Caco-2 (cell line): ENCODE data around the gene TRIM6. TPM values are rescaled to one million over a fixed set of nuclear protein-coding genes. Genes with fewer than 3 reads are reported as not detected.

Source experiments
- BruUV-seq: library from RNA; stranded (reverse); fragments of 400-500 nt; replicated peaks from 2 replicates; lab custom pipeline; 2021; lab: Mats Ljungman, UMichigan
- CTCF ChIA-PET: fragments of 300-600 bp; sonication (Branson Sonifier 250); formaldehyde crosslinking; loops from one replicate; lab custom pipeline; 2022; ENCODE audit warnings: antibody characterized with exemption; lab: Charles Lee
- POLR2A ChIA-PET: fragments of 300-600 bp; sonication (Branson Sonifier 250); formaldehyde crosslinking; loops from one replicate; lab custom pipeline; 2022; ENCODE audit warnings: antibody characterized with exemption; lab: Charles Lee
- DNase-seq, 2 experiments: peaks; one replicate each; pipeline versions ENCODE4 v3.0.0 to v3.0.0-alpha.2; 2020 to 2022
- H3K27me3 ChIP-seq: replicated peaks from 2 replicates; pipeline ENCODE4 v1.6.0; 2011; ENCODE audit warnings: low read length; ENCODE audit not compliant: control insufficient read depth, insufficient read depth
- H3K36me3 ChIP-seq: 2 replicates; pipeline ENCODE4 v1.5.1; 2011; ENCODE audit warnings: low read length; ENCODE audit not compliant: control insufficient read depth, insufficient read depth
- H3K4me1 ChIP-seq: fragments of 250-450 bp; sonication (Bioruptor Pico); 2 replicates; pipeline ENCODE4 v1.5.1; 2020; ENCODE audit warnings: mild to moderate bottlenecking
- H3K4me3 ChIP-seq: 2 replicates; pipeline ENCODE4 v1.5.1; 2011; ENCODE audit warnings: low read depth, mild to moderate bottlenecking, control low read depth, low read length
- H3K9me3 ChIP-seq: fragments of 250-450 bp; sonication (Bioruptor Pico); 2 replicates; pipeline ENCODE4 v1.5.1; 2020; ENCODE audit warnings: mild to moderate bottlenecking, moderate library complexity
- H3K27ac Mint-ChIP-seq: one replicate; pipeline ENCODE4 v1.8.0; 2022; ENCODE audit warnings: mixed read lengths; ENCODE audit not compliant: unreplicated experiment
- H3K27me3 Mint-ChIP-seq: one replicate; pipeline ENCODE4 v1.8.0; 2022; ENCODE audit warnings: mixed read lengths; ENCODE audit not compliant: insufficient read depth, unreplicated experiment
- H3K36me3 Mint-ChIP-seq: one replicate; pipeline ENCODE4 v1.8.0; 2022; ENCODE audit warnings: mild to moderate bottlenecking, mixed read lengths; ENCODE audit not compliant: insufficient read depth, unreplicated experiment
- H3K4me1 Mint-ChIP-seq: one replicate; pipeline ENCODE4 v1.8.0; 2022; ENCODE audit warnings: low read depth, mixed read lengths; ENCODE audit not compliant: unreplicated experiment
- H3K4me3 Mint-ChIP-seq: one replicate; pipeline ENCODE4 v1.8.0; 2022; ENCODE audit warnings: mild to moderate bottlenecking, moderate library complexity, mixed read lengths; ENCODE audit not compliant: unreplicated experiment
- H3K9me3 Mint-ChIP-seq: one replicate; pipeline ENCODE4 v1.8.0; 2022; ENCODE audit warnings: mixed read lengths; ENCODE audit not compliant: unreplicated experiment
- CTCF ChIP-seq, 2 experiments: fragments of 200-600 bp in 1 of 2; IDR thresholded peaks; 1 replicate in 1 of 2; 2 replicates in 1 of 2; pipeline versions ENCODE4 v1.5.1 to v1.8.0; 2011 to 2022; ENCODE audit warnings: antibody characterized with exemption in 1 of 2, control low read depth in 1 of 2, inconsistent platforms in 1 of 2, low read depth in 1 of 2, low read length in 1 of 2, mild to moderate bottlenecking in 1 of 2, moderate library complexity in 1 of 2; ENCODE audit not compliant: insufficient read depth in 1 of 2, severe bottlenecking in 1 of 2, unreplicated experiment in 1 of 2
- intact Hi-C: fragments of 100-400 bp; cut with micrococcal nuclease; formaldehyde crosslinking; loops from one replicate; pipeline ENCODE4 v1.10.0; 2022; ENCODE audit not compliant: unreplicated experiment
- total RNA-seq: library from RNA; stranded (reverse); gene quantifications from 2 replicates; pipeline ENCODE4 v1.2.3, GENCODE V29; 2022

TRIM6 gene
- total RNA-seq, 1 experiment from 2014 or later, result 0.43 TPM

DNA sequence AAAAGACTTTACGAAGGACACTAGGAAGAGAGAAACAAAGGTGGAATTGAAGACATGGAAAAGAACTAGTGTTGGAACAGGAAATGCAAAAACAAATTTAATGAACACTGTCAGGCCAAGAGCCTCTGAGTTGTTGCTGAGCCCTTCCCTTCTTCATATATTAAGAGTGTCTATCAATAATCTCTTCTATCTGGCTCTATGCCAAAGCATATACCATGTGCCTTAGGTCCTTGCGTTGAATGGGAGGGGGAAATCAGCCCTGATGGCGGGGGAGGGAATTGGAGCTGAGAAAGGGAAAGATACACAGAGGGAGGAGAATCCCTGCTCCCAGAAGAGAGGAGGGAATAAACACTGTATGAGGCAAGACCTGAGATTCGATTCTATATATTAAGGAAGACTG is 21.3 kb upstream of the TRIM6 start:
- no peaks in the 10 kb centered on the region for H3K4me1 Mint-ChIP-seq
- no peak overlapping the region for H3K27ac Mint-ChIP-seq
- no TSS peak for BruUV-seq

GRCh38 chr11:5577101-5577500 is 19.3 kb upstream of the TRIM6 start:
- POLR2A ChIA-PET, result no interaction called here

More for the DNA sequence above, 21.3 kb upstream of the TRIM6 start:
- H3K9me3 ChIP-seq, result no peaks in the 10 kb centered on the region; the same call in 1 of the 2 replicates
- no peaks in the 10 kb centered on the region for H3K4me1 ChIP-seq
- no peaks in the 10 kb centered on the region for H3K36me3 Mint-ChIP-seq
- intact Hi-C loops, result no loop called here
- H3K4me3 Mint-ChIP-seq, result no peak overlapping the region
- ChIA-PET CTCF (no interaction called here), POLR2A (no interaction called here)
- H3K4me3 ChIP-seq, result no peak overlapping the region
- H3K27me3 ChIP-seq, result no peaks in the 10 kb centered on the region
- H3K27me3 Mint-ChIP-seq, result peaks cover 7% of the 10 kb centered on the region
- DNase-seq, result no peak
- no peak for TF ChIP-seq CTCF (IDR thresholded peaks at IDR 0.05; ENCODE audit: insufficient read depth in 1 of 2, low read depth in 1 of 2, low read length in 1 of 2, severe bottlenecking in 1 of 2, unreplicated experiment in 1 of 2)
- no peaks in the 10 kb centered on the region for H3K36me3 ChIP-seq
- no peaks in the 10 kb centered on the region for H3K9me3 Mint-ChIP-seq

DNA sequence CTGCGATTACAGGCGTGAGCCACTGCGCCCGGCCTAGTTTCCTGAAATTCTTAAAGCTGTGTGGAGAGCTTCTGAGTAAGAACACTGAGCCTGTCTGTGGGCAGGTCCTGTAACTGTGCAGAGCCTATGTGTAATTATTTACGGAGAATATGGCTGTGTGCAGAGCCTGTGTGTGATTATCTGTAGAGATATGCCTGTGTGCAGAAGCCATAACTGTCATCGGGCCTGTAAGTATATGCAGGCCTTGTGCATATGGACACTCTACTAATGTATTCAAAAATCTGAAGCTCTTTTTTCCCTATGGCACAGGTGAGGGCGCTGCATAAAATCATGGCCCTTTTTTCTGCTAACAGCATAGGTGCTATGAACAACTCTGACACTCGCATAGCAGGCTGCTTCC is 15.9 kb upstream of the TRIM6 start, which contains the start of gene OR52B6:
Gene OR52B6, plus strand, starts transcription at position 301 of the 400 bp plus-strand sequence. Its CDS starts 0 bp downstream, at position 301.
- H3K4me1 Mint-ChIP-seq, result no peaks in the 10 kb centered on the region
- POLR2A ChIA-PET, result no interaction called here
- Histone ChIP-seq H3K4me3 (no peak within 1 kb of the TSS), H3K9me3 (no peaks in the 10 kb centered on the region), H3K27me3 (no peaks in the 10 kb centered on the region), H3K4me1 (no peaks in the 10 kb centered on the region), H3K36me3 (no peaks in the 10 kb centered on the region)
- no peaks in the 10 kb centered on the region for H3K36me3 Mint-ChIP-seq
- CTCF ChIA-PET, result no interaction called here
- TF ChIP-seq CTCF (IDR thresholded peaks at IDR 0.05; ENCODE audit: insufficient read depth in 1 of 2, low read depth in 1 of 2, low read length in 1 of 2, severe bottlenecking in 1 of 2, unreplicated experiment in 1 of 2), result no peak
- DNase-seq, result no peak
- no peak within 1 kb of the TSS for H3K27ac Mint-ChIP-seq
- H3K4me3 Mint-ChIP-seq, result no peak within 1 kb of the TSS
- no peaks in the 10 kb centered on the region for H3K9me3 Mint-ChIP-seq
- no peaks in the 10 kb centered on the region for H3K27me3 Mint-ChIP-seq
- BruUV-seq, result no TSS peak
- intact Hi-C loops, result no loop called here

More at GRCh38 chr11:5577101-5577500, 19.3 kb upstream of the TRIM6 start:
- no peak overlapping the region for H3K4me3 Mint-ChIP-seq
- H3K27ac Mint-ChIP-seq, result no peak overlapping the region
- Histone ChIP-seq H3K4me3 (no peak overlapping the region), H3K9me3 (no peaks in the 10 kb centered on the region), H3K27me3 (no peaks in the 10 kb centered on the region), H3K36me3 (no peaks in the 10 kb centered on the region), H3K4me1 (no peaks in the 10 kb centered on the region)
- no peaks in the 10 kb centered on the region for H3K9me3 Mint-ChIP-seq
- no peak for DNase-seq
- no peaks in the 10 kb centered on the region for H3K36me3 Mint-ChIP-seq
- no peaks in the 10 kb centered on the region for H3K27me3 Mint-ChIP-seq
- no peaks in the 10 kb centered on the region for H3K4me1 Mint-ChIP-seq
- CTCF ChIA-PET, result interaction anchor here (0.6 kb wide), 1 partner anchor 137 kb away, joined by 6 read pairs; no protein-coding TSS in a partner anchor
- intact Hi-C loops, result no loop called here
- BruUV-seq, result no TSS peak
- TF ChIP-seq CTCF (IDR thresholded peaks at IDR 0.05; ENCODE audit: insufficient read depth in 1 of 2, low read depth in 1 of 2, low read length in 1 of 2, severe bottlenecking in 1 of 2, unreplicated experiment in 1 of 2), result no peak
